ENCODE data around the gene NOD1. TPM values are rescaled to one million over a fixed set of nuclear protein-coding genes. Genes with fewer than 3 reads are reported as not detected.
"Not testable (repeated sequence)": the region's sequence is repeated elsewhere in the genome, so short reads cannot be mapped to it uniquely, and the experiment has no call there.

The NOD1 gene
- total and polyA plus RNA-seq, 12 donors, result 3.6 to 18.0 (median 7.2) TPM

GRCh38 chr7:30390736-30391636, 87.6 kb downstream of the NOD1 start:
- WGBS, 4 donors, result 83 to 93% (median 92%) methylated on average over 8 of the region's 8 CpGs
- no peak for DNase-seq
- Histone ChIP-seq H3K27me3 (no peaks in the 10 kb centered on the region), H3K4me1 (replicated peaks in 1 of 2) (no peaks in the 10 kb centered on the region), H3K4me3 (no peak overlapping the region), H3K27ac (no peak overlapping the region), H3K36me3 (replicated peaks in 1 of 2) (no peaks in the 10 kb centered on the region), H3K9me3 (replicated peaks in 1 of 3) (no peaks in the 10 kb centered on the region)
- intact Hi-C loops (cut with DNase I), result no loop called here
- TF ChIP-seq CTCF (IDR thresholded peaks at IDR 0.05) (no peak), POLR2A (IDR thresholded peaks at IDR 0.05) (no peak)

GRCh38 chr7:30389791-30390190, 88.8 kb downstream of the NOD1 start:
- no peak for TF ChIP-seq CTCF (IDR thresholded peaks at IDR 0.05)
- no peak for TF ChIP-seq POLR2A (IDR thresholded peaks at IDR 0.05)
- Histone ChIP-seq H3K27me3 (no peaks in the 10 kb centered on the region), H3K4me1 (replicated peaks in 1 of 2) (no peaks in the 10 kb centered on the region), H3K9me3 (replicated peaks in 1 of 3) (no peaks in the 10 kb centered on the region), H3K36me3 (replicated peaks in 1 of 2) (no peaks in the 10 kb centered on the region), H3K4me3 (no peak overlapping the region), H3K27ac (no peak overlapping the region)
- whole genome bisulfite sequencing, 4 donors, result 56 to 77% (median 71%) methylated on average over 3 of the region's 3 CpGs
- intact Hi-C loops (cut with DNase I), result no loop called here
- DNase-seq, result peak in 1 of 7 donors; percentile 11

GRCh38 chr7:30382607-30383006, 96.0 kb downstream of the NOD1 start:
- Histone ChIP-seq H3K27ac (no peak overlapping the region), H3K4me3 (no peak overlapping the region), H3K4me1 (replicated peaks in 1 of 2) (no peaks in the 10 kb centered on the region), H3K27me3 (no peaks in the 10 kb centered on the region), H3K9me3 (replicated peaks in 1 of 3) (no peaks in the 10 kb centered on the region), H3K36me3 (replicated peaks in 1 of 2) (no peaks in the 10 kb centered on the region)
- intact Hi-C loops (cut with DNase I), result no loop called here
- 97 to 100% (median 100%) methylated on average over 1 of the region's 1 CpG for WGBS, 4 donors
- TF ChIP-seq POLR2A (IDR thresholded peaks at IDR 0.05) (no peak), CTCF (IDR thresholded peaks at IDR 0.05) (no peak)
- DNase-seq, result no peak

GRCh38 chr7:30380824-30381223, 97.8 kb downstream of the NOD1 start:
- DNase-seq; H3K9me3 ChIP-seq (replicated peaks in 1 of 3); H3K27me3 ChIP-seq; H3K27ac ChIP-seq; H3K36me3 ChIP-seq (replicated peaks in 1 of 2); H3K4me3 ChIP-seq; H3K4me1 ChIP-seq (replicated peaks in 1 of 2); intact Hi-C loops (cut with DNase I): not testable (repeated sequence)
- 87 to 94% (median 93%) methylated on average over 4 of the region's 4 CpGs for WGBS, 4 donors

GRCh38 chr7:30380294-30380693, 98.3 kb downstream of the NOD1 start:
- no peak overlapping the region for H3K27ac ChIP-seq
- DNase-seq, result no peak
- 92 to 96% (median 94%) methylated on average over 2 of the region's 2 CpGs for WGBS, 4 donors
- intact Hi-C loops (cut with DNase I), result no loop called here
- no peak overlapping the region for H3K4me3 ChIP-seq
- H3K4me1 ChIP-seq (replicated peaks in 1 of 2), result no peaks in the 10 kb centered on the region
- no peaks in the 10 kb centered on the region for H3K9me3 ChIP-seq (replicated peaks in 1 of 3)
- no peaks in the 10 kb centered on the region for H3K36me3 ChIP-seq (replicated peaks in 1 of 2)
- TF ChIP-seq CTCF (IDR thresholded peaks at IDR 0.05), result no peak
- TF ChIP-seq POLR2A (IDR thresholded peaks at IDR 0.05), result no peak
- H3K27me3 ChIP-seq, result no peaks in the 10 kb centered on the region
